GM18870 (cell line): Measurements from ENCODE around the gene HAND1.
A peak's percentile ranks its signal among the peaks of the same experiment; 100 is the strongest.

Experiments used
- ATAC-seq: cut with Tn5 transposase; IDR thresholded peaks from one replicate; pipeline ENCODE4 v1.9.1; 2021; ENCODE audit warnings: moderate library complexity; ENCODE audit not compliant: unreplicated experiment

The HAND1 gene

GRCh38 chr5:154461531-154461930, 16.5 kb downstream of the HAND1 start:
- no peak for ATAC-seq

- ATAC-seq, result no peak
Observed at GRCh38 chr5:154460172-154460571, 17.9 kb downstream of the HAND1 start.

GRCh38 chr5:154459015-154459414, 19.0 kb downstream of the HAND1 start:
- ATAC-seq, result no peak

- ATAC-seq, result no peak
Observed at GRCh38 chr5:154456540-154456939, 21.5 kb downstream of the HAND1 start.

- ATAC-seq, result no peak
Observed at GRCh38 chr5:154455585-154455984, 22.4 kb downstream of the HAND1 start.

- no peak for ATAC-seq
Observed at GRCh38 chr5:154451957-154452356, 26.1 kb downstream of the HAND1 start.

- ATAC-seq, result no peak
Observed at GRCh38 chr5:154449786-154450185, 28.2 kb downstream of the HAND1 start.

GRCh38 chr5:154447089-154447725, 30.8 kb downstream of the HAND1 start:
- ATAC-seq, result no peak

GRCh38 chr5:154446195-154447088, 31.6 kb downstream of the HAND1 start:
- peak; percentile 0 for ATAC-seq

GRCh38 chr5:154445422-154446194, 32.4 kb downstream of the HAND1 start, which contains the start of gene SAP30L:
TSS of gene SAP30L (plus strand) at chr5:154445997. CDS start at chr5:154446605, 608 bp downstream.
- ATAC-seq, result peak; percentile 90

GRCh38 chr5:154444556-154445421, 33.2 kb downstream of the HAND1 start:
- ATAC-seq, result no peak

- ATAC-seq, result no peak
Observed at GRCh38 chr5:154442801-154443200, 35.2 kb downstream of the HAND1 start.

- ATAC-seq, result no peak
Observed at GRCh38 chr5:154440540-154440939, 37.5 kb downstream of the HAND1 start.

GRCh38 chr5:154437281-154437965, 40.6 kb downstream of the HAND1 start:
- ATAC-seq, result no peak

GRCh38 chr5:154435226-154435625, 42.8 kb downstream of the HAND1 start:
- no peak for ATAC-seq

- no peak for ATAC-seq
Observed at GRCh38 chr5:154430961-154431630, 46.9 kb downstream of the HAND1 start.

- no peak for ATAC-seq
Observed at GRCh38 chr5:154430466-154430865, 47.6 kb downstream of the HAND1 start.

GRCh38 chr5:154429341-154429740, 48.7 kb downstream of the HAND1 start:
- no peak for ATAC-seq

- no peak for ATAC-seq
Observed at GRCh38 chr5:154428208-154428607, 49.8 kb downstream of the HAND1 start.
